ENCODE measurements around the gene WDR38.
A peak's percentile ranks its signal among the peaks of the same experiment; 100 is the strongest.
"Not testable (repeated sequence)": the region's sequence is repeated elsewhere in the genome, so short reads cannot be mapped to it uniquely, and the experiment has no call there.

WDR38 gene

GRCh38 chr9:124818431-124819281, 34.6 kb upstream of the WDR38 start:
- Mint-ChIP-seq H3K36me3 (no peaks in the 10 kb centered on the region), H3K27me3 (peaks cover 8 to 19% of the 10 kb centered on the region in 2 donors), H3K4me1 (peaks cover 0 to 11% of the 10 kb centered on the region in 2 donors), H3K27ac (peak overlapping the region; percentile 56), H3K4me3 (no peak overlapping the region), H3K9me3 (no peaks in the 10 kb centered on the region)
- ATAC-seq (replicated peaks) (peak; percentile 63 to 67), DNase-seq (no peak)

GRCh38 chr9:124820698-124821623, 32.3 kb upstream of the WDR38 start:
- ATAC-seq (replicated peaks), result no peak
- Mint-ChIP-seq H3K4me1 (peaks cover 4 to 24% of the 10 kb centered on the region in 2 donors), H3K9me3 (no peaks in the 10 kb centered on the region), H3K36me3 (no peaks in the 10 kb centered on the region), H3K4me3 (no peak overlapping the region), H3K27ac (no peak overlapping the region), H3K27me3 (peaks cover 8 to 14% of the 10 kb centered on the region in 2 donors)
- DNase-seq, result no peak

- H3K4me3 Mint-ChIP-seq, result no peak overlapping the region
- H3K36me3 Mint-ChIP-seq, result no peaks in the 10 kb centered on the region
- no peak overlapping the region for H3K27ac Mint-ChIP-seq
These were observed 24.5 kb upstream of the WDR38 start for GRCh38 chr9:124828489-124829333.

GRCh38 chr9:124829334-124829669, 24.0 kb upstream of the WDR38 start:
- no peak for ATAC-seq (replicated peaks)
- Mint-ChIP-seq H3K4me3 (no peak overlapping the region), H3K27ac (no peak overlapping the region), H3K4me1 (peaks cover 3 to 6% of the 10 kb centered on the region in 2 donors), H3K36me3 (no peaks in the 10 kb centered on the region), H3K27me3 (no peaks in the 10 kb centered on the region), H3K9me3 (peaks cover 0 to 3% of the 10 kb centered on the region in 2 donors)
- DNase-seq, result no peak

More at GRCh38 chr9:124828489-124829333, 24.5 kb upstream of the WDR38 start:
- Mint-ChIP-seq H3K9me3 (peaks cover 0 to 3% of the 10 kb centered on the region in 2 donors), H3K4me1 (peaks cover 4 to 12% of the 10 kb centered on the region in 2 donors), H3K27me3 (no peaks in the 10 kb centered on the region)
- no peak for DNase-seq
- no peak for ATAC-seq (replicated peaks)

- ATAC-seq (replicated peaks) (no peak), DNase-seq (no peak)
- H3K4me3 Mint-ChIP-seq, result no peak overlapping the region
- H3K36me3 Mint-ChIP-seq, result no peaks in the 10 kb centered on the region
- H3K27me3 Mint-ChIP-seq, result peaks cover 0 to 7% of the 10 kb centered on the region in 2 donors
- peaks cover 0 to 3% of the 10 kb centered on the region in 2 donors for H3K9me3 Mint-ChIP-seq
- H3K27ac Mint-ChIP-seq, result no peak overlapping the region
- peaks cover 0 to 8% of the 10 kb centered on the region in 2 donors for H3K4me1 Mint-ChIP-seq
These were observed 22.7 kb upstream of the WDR38 start for GRCh38 chr9:124830593-124830992.

GRCh38 chr9:124831642-124832364, 21.5 kb upstream of the WDR38 start:
- ATAC-seq (replicated peaks) (no peak), DNase-seq (no peak)
- no peaks in the 10 kb centered on the region for H3K36me3 Mint-ChIP-seq
- peaks cover 0 to 8% of the 10 kb centered on the region in 2 donors for H3K4me1 Mint-ChIP-seq
- no peak overlapping the region for H3K4me3 Mint-ChIP-seq
- no peaks in the 10 kb centered on the region for H3K9me3 Mint-ChIP-seq
- H3K27me3 Mint-ChIP-seq, result peaks cover 5 to 7% of the 10 kb centered on the region in 2 donors
- H3K27ac Mint-ChIP-seq, result no peak overlapping the region

GRCh38 chr9:124834591-124834990, 18.7 kb upstream of the WDR38 start:
- no peaks in the 10 kb centered on the region for H3K9me3 Mint-ChIP-seq
- peaks cover 16 to 23% of the 10 kb centered on the region in 2 donors for H3K27me3 Mint-ChIP-seq
- H3K27ac Mint-ChIP-seq, result no peak overlapping the region
- peaks cover 2 to 8% of the 10 kb centered on the region in 2 donors for H3K4me1 Mint-ChIP-seq
- no peaks in the 10 kb centered on the region for H3K36me3 Mint-ChIP-seq
- DNase-seq, result no peak
- H3K4me3 Mint-ChIP-seq, result no peak overlapping the region
- no peak for ATAC-seq (replicated peaks)

GRCh38 chr9:124835026-124835557, 18.2 kb upstream of the WDR38 start:
- Mint-ChIP-seq H3K4me3 (no peak overlapping the region), H3K36me3 (no peaks in the 10 kb centered on the region), H3K9me3 (no peaks in the 10 kb centered on the region), H3K27me3 (peaks cover 16 to 24% of the 10 kb centered on the region in 2 donors), H3K27ac (no peak overlapping the region), H3K4me1 (peaks cover 2 to 8% of the 10 kb centered on the region in 2 donors)
- DNase-seq (no peak), ATAC-seq (replicated peaks) (no peak)

GRCh38 chr9:124838132-124838531, 15.1 kb upstream of the WDR38 start:
- not testable (repeated sequence) for H3K4me3 Mint-ChIP-seq

GRCh38 chr9:124838567-124839275, 14.5 kb upstream of the WDR38 start:
- H3K4me1 Mint-ChIP-seq; DNase-seq; H3K36me3 Mint-ChIP-seq; H3K9me3 Mint-ChIP-seq; ATAC-seq (replicated peaks); H3K27ac Mint-ChIP-seq: not testable (repeated sequence)
- Mint-ChIP-seq H3K4me3 (peak overlapping the region in 1 of 2 donors; percentile 39), H3K27me3 (peaks cover 16 to 24% of the 10 kb centered on the region in 2 donors)

More at GRCh38 chr9:124838132-124838531, 15.1 kb upstream of the WDR38 start:
- not testable (repeated sequence) for H3K27ac Mint-ChIP-seq; DNase-seq; H3K4me1 Mint-ChIP-seq; ATAC-seq (replicated peaks); H3K9me3 Mint-ChIP-seq; H3K36me3 Mint-ChIP-seq
- peaks cover 16 to 24% of the 10 kb centered on the region in 2 donors for H3K27me3 Mint-ChIP-seq

- Mint-ChIP-seq H3K27me3 (peaks cover 16 to 23% of the 10 kb centered on the region in 2 donors), H3K4me1 (peaks cover 2 to 8% of the 10 kb centered on the region in 2 donors), H3K36me3 (no peaks in the 10 kb centered on the region), H3K27ac (no peak overlapping the region), H3K9me3 (no peaks in the 10 kb centered on the region), H3K4me3 (peak overlapping the region in 1 of 2 donors; percentile 46)
- DNase-seq (no peak), ATAC-seq (replicated peaks) (peak in 1 of 2 donors; percentile 34)
These were observed 13.5 kb upstream of the WDR38 start for GRCh38 chr9:124839612-124840299.

GRCh38 chr9:124840300-124840833, 12.9 kb upstream of the WDR38 start:
- H3K4me3 Mint-ChIP-seq, result no peak overlapping the region
- peaks cover 2 to 3% of the 10 kb centered on the region in 2 donors for H3K4me1 Mint-ChIP-seq
- H3K27me3 Mint-ChIP-seq, result peaks cover 16 to 17% of the 10 kb centered on the region in 2 donors
- H3K27ac Mint-ChIP-seq, result no peak overlapping the region
- DNase-seq (no peak), ATAC-seq (replicated peaks) (no peak)
- H3K36me3 Mint-ChIP-seq, result no peaks in the 10 kb centered on the region
- no peaks in the 10 kb centered on the region for H3K9me3 Mint-ChIP-seq
